ENCODE results near the gene ATP6V0A4. TPM values are rescaled to one million over a fixed set of nuclear protein-coding genes. Genes with fewer than 3 reads are reported as not detected.

ATP6V0A4 gene
- total RNA-seq, 1 donor = not detected

- DNase-seq (ENCODE audit: low read depth) = no peak
- no peak for TF ChIP-seq CTCF (IDR thresholded peaks at IDR 0.05; ENCODE audit: insufficient read depth, low read length)
- H3K4me3 ChIP-seq (ENCODE audit: low read depth, low read length) = no peak overlapping the region
Measured at GRCh38 chr7:138710536-138711385, 87.2 kb downstream of the ATP6V0A4 start.

- no peak for DNase-seq (ENCODE audit: low read depth)
- no peak for TF ChIP-seq CTCF (IDR thresholded peaks at IDR 0.05; ENCODE audit: insufficient read depth, low read length)
- H3K4me3 ChIP-seq (ENCODE audit: low read depth, low read length) = no peak overlapping the region
Measured at GRCh38 chr7:138705167-138705566, 92.8 kb downstream of the ATP6V0A4 start.

GRCh38 chr7:138701537-138701923 is 96.5 kb downstream of the ATP6V0A4 start:
- no peak for TF ChIP-seq CTCF (IDR thresholded peaks at IDR 0.05; ENCODE audit: insufficient read depth, low read length)
- no peak for DNase-seq (ENCODE audit: low read depth)
- H3K4me3 ChIP-seq (ENCODE audit: low read depth, low read length) = no peak overlapping the region

GRCh38 chr7:138700857-138701536 is 97.0 kb downstream of the ATP6V0A4 start, which contains the start of gene SVOPL:
Gene SVOPL (minus strand): TSS chr7:138701362. CDS start chr7:138679045, 22,317 bp downstream.
- no peak for TF ChIP-seq CTCF (IDR thresholded peaks at IDR 0.05; ENCODE audit: insufficient read depth, low read length)
- no peak within 1 kb of the TSS for H3K4me3 ChIP-seq (ENCODE audit: low read depth, low read length)
- no peak for DNase-seq (ENCODE audit: low read depth)

GRCh38 chr7:138699661-138700060 is 98.3 kb downstream of the ATP6V0A4 start:
- no peak for TF ChIP-seq CTCF (IDR thresholded peaks at IDR 0.05; ENCODE audit: insufficient read depth, low read length)
- DNase-seq (ENCODE audit: low read depth) = no peak
- no peak overlapping the region for H3K4me3 ChIP-seq (ENCODE audit: low read depth, low read length)

- H3K4me3 ChIP-seq (ENCODE audit: low read depth, low read length) = no peak overlapping the region
- no peak for DNase-seq (ENCODE audit: low read depth)
- no peak for TF ChIP-seq CTCF (IDR thresholded peaks at IDR 0.05; ENCODE audit: insufficient read depth, low read length)
Measured at GRCh38 chr7:138698281-138698680, 99.7 kb downstream of the ATP6V0A4 start.

All from fibroblast of the aortic adventitia (primary cell).